Measurements from ENCODE around the gene NSF. TPM values are rescaled to one million over a fixed set of nuclear protein-coding genes. Genes with fewer than 3 reads are reported as not detected.
"Not testable (repeated sequence)": the region's sequence is repeated elsewhere in the genome, so short reads cannot be mapped to it uniquely, and the experiment has no call there.

NSF gene
- total RNA-seq, 1 donor from 2014 or later, result 41.3 TPM

- DNase-seq (ENCODE audit: low read depth in 2 of 2), result not testable (repeated sequence)
Observed at GRCh38 chr17:46628753-46629436, 38.4 kb downstream of the NSF start.

DNA sequence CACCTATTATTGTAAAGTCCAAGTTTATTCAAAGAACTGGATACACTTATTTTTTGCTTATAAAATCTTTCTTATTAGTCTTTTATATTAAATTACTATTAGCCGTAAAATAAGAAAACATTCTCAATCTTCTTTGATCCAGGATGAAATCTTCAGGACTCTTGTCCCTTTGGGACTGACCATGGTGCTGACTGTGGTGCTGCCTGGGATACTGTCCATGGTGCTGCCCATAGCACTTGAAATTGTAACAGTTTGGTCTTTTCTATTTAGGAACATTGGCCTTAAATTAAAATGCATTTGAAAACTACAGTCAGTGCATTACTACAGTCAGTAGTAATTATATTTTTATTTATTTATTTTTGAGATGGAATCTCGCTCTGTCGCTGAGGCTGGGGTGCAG, 41.7 kb downstream of the NSF start:
- not testable (repeated sequence) for DNase-seq (ENCODE audit: low read depth in 2 of 2)

GRCh38 chr17:46634844-46635243, 44.4 kb downstream of the NSF start:
- DNase-seq (ENCODE audit: low read depth in 2 of 2), result not testable (repeated sequence)

DNA sequence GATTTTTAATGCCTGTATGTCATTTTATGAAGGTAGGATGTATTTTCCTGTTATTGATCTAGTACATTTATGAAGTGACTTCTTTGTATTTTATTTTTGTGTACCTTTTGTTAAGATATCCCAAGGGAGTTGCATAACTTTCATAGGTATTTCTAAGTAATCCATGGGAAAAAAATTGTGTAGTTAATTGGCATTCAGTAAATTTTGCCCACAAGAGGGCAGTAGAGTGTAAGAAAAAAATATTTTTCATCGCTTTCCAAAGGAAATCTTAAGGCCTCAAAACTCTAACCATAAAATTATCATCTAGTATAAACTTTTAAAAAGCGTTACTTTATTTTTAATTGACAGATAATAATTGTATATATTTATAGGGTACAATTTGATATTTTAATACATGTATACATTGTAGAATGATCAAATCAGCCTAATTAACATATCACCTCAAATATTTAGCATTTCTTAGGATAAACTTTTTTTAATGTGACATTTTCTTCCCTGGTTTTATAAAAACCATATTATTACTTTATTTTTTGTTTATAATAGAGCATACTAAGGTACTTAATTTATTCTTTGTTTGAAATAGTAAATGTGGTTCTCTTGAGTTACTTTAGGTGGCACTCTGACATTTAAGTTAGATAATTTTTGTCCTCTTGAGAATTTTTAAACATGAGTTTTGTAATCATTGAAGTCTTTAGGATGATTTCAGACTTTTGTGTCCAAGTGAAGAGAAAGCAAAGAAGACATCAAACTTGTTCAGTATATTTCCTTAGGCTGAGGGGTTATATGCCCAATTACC, 51.6 kb downstream of the NSF start:
- not testable (repeated sequence) for DNase-seq (ENCODE audit: low read depth in 2 of 2)

DNA sequence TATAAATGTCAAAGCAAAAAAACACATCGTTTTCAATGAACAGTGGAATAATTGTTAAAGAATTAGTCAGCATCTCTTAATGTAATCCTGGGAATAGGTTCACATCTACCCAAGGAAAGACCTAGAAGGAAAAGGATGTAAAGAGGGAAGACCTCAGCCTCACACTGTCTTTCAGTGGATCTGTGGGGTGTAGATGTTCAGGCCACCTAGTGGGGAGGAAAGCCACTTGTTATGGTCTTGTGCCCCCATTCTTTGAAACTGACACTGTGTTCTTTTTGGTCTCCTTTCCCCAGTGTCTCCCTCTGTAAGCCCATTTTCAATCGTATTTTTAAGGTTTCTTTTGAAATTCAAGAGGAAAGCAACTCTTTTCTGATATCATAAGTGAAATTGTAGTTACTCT, 56.8 kb downstream of the NSF start:
- DNase-seq (ENCODE audit: low read depth in 2 of 2), result not testable (repeated sequence)

- not testable (repeated sequence) for DNase-seq (ENCODE audit: low read depth in 2 of 2)
Observed at GRCh38 chr17:46647688-46648278, 57.3 kb downstream of the NSF start.

GRCh38 chr17:46649246-46649645, 58.8 kb downstream of the NSF start:
- DNase-seq (ENCODE audit: low read depth in 2 of 2), result not testable (repeated sequence)

DNA sequence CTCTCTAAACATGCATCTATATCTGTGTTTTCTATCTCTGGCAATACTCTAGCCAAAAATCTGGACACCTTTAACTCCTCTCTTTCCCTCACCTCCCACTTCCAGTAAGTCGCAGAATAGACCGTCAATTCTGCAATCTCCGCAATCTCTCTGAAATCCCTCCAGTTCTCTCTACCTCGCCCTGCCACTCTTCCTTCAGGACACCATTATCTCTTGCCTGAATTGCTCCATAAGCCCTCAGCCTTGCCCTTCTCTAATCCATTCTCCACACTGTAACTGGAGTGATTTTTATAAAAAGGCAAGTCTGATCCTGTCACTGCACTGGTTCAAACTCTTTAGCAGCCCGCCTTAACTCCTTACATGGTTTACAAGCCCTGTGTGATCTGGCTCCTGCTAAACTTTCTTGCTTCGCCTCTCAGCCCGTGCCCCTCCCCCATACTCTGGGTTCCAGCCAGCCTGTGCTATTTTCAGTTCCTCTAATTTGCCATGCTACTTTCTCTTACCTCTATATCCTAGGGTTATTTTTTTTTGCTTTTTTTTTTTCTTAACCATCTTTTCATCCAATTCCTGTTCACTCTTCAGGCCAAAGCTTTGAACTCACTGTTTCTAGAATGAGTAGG, 61.7 kb downstream of the NSF start:
- DNase-seq (ENCODE audit: low read depth in 2 of 2), result not testable (repeated sequence)

DNA sequence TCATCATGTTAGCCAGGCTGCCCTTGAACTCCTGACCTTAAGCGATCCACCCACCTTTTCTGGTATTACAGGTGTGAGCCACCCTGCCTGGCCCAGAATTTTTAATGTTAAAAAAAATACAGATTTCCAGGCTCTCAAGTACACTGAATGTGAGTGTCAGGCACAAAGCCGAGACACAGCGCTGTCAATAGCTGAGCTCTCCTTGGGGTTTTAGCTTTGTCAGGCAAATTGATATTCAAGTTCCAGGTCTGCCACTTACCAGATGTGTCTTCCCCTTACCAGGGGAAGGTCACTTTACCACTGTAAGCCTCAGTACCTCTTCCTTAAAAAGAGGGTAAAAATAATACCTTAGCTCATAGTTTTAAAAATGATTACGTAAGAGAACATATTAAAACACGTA, 67.8 kb downstream of the NSF start:
- not testable (repeated sequence) for DNase-seq (ENCODE audit: low read depth in 2 of 2)

DNA sequence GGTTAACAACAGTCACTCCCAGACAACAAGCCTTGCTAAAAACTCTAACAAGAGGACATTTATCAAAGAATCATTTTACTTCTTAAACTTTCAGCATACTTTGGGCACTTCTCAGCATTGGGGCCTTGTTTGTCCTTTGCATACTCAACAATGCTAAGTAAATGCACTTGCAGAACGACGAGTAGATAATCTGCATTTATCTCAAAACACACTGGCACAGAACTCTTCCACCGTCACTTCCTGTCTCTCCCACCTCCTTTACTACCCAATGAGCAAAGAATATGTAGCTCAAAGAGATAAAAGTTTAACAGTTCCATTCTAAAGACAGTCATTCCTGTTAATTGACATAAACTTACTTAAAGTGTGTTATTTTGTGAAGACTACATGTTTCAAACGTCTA, 69.2 kb downstream of the NSF start:
- DNase-seq (ENCODE audit: low read depth in 2 of 2), result not testable (repeated sequence)

DNA sequence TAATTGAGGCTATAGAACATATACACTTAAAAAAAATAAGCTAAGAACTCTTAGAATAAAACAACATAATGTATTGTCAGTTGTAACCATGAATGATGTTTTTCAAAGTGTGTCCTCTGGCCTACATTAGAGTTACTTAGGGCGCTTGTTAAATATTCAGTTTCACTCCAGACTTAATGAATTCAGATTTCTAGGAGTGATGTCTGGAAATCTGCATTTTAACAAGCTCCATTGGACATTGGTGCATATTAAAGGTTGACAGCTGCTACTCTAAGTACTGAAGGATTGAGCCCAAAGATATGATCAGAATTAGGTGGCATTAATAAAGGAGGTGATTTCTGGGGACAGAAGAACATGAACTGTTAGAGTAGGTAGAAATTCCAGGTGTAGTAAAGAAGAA, 72.7 kb downstream of the NSF start:
- DNase-seq (ENCODE audit: low read depth in 2 of 2), result not testable (repeated sequence)

DNA sequence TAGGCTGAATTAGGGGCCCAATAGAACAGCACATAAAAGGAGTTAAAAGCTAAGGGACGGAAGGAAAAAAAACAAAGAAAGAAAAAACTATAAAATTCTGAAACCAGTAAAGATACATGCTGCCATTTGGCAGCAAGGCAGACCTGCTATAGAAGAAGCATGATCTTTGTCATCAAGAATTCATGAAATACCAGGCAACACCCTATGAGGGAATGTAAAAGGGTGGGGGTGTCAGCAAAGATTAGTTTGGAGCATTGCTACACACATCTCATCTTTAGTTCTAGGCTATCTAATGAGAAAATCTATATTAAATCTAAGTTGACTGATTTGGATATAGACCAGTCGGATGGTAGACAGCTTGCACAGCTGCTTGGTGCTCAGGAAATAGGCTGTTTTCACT, 73.1 kb downstream of the NSF start:
- DNase-seq (ENCODE audit: low read depth in 2 of 2), result not testable (repeated sequence)

GRCh38 chr17:46665969-46666368, 75.5 kb downstream of the NSF start:
- not testable (repeated sequence) for DNase-seq (ENCODE audit: low read depth in 2 of 2)

- not testable (repeated sequence) for DNase-seq (ENCODE audit: low read depth in 2 of 2)
Observed at GRCh38 chr17:46670789-46671188, 80.3 kb downstream of the NSF start.

DNA sequence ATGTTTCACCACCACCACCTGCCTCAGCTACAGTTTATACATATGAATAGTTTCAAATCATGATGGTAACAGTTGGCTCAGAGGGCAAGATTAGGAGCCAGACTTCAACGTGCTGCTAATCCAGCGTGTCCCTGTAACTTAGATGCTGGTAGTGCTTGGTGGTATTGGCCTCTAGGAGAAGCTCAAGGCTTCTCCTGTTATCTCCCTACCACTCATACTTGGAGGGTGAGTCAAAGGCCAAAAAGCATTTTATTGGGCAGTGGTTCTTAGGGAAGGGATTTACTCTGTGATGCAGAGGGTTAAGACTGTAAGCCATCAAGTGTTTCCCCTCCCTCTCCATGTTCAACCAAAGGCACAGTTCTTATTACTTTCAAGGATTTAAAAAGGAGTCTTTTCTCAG, 82.3 kb downstream of the NSF start:
- not testable (repeated sequence) for DNase-seq (ENCODE audit: low read depth in 2 of 2)

DNA sequence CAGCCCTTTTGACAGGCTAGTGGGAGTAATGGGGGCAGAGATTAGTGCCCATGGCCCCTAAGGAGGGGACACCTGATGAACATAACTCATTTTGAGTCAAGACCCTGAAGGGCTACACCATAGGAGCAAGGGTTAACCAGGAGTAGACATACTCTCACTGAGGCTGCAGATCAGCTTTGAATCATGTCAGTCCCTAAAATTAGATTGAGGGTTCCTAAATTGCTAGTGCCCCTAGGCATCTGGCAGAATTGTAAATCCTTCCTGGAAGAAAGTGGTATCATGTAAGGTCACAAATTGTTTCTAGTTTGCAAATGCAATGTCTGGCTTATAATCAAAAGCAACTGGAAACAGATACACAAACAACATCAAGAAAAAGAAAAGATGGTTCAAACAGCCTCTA, 87.3 kb downstream of the NSF start:
- not testable (repeated sequence) for DNase-seq (ENCODE audit: low read depth in 2 of 2)

- DNase-seq (ENCODE audit: low read depth in 2 of 2), result not testable (repeated sequence)
Observed at GRCh38 chr17:46683653-46684052, 93.2 kb downstream of the NSF start.

DNA sequence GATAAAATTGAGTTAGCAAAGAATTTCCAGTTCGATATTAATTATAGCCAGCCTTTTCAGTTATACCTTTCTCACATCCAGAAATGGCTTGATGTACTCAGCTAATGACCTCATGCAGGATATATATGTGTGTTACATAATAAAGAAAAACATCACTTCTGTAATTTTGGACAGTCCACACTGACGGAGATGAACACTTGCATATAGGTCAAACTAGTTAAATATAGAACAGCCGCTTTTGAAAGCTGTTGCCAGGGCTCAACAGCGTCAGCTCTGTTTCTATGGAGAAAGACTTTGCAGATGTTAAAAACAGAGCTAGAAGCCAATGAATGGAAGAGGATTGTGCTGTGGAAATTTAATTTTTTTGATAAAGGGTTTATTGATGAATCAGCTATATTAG, 94.8 kb downstream of the NSF start:
- DNase-seq (ENCODE audit: low read depth in 2 of 2), result not testable (repeated sequence)

DNA sequence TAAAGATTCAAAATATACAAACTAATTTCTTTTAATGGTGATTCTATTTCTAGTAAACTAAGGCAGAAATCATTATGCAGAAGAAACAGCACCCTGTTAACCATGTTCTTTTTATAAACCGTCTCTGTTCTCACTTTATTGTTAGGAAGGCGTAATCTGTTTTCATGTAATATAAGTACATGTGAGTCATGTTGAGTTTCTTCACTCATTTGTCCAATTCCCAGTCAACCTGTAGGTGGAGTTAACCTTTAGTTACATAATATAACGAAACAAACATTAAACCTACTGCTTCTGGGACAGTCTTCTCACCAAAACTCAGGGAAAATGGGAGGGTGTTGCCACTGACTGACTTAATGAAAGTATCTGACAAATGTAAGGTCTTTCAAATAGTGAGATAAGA, 101.7 kb downstream of the NSF start:
- not testable (repeated sequence) for DNase-seq (ENCODE audit: low read depth in 2 of 2)

- not testable (repeated sequence) for DNase-seq (ENCODE audit: low read depth in 2 of 2)
Observed at GRCh38 chr17:46693283-46693682, 102.8 kb downstream of the NSF start.

DNA sequence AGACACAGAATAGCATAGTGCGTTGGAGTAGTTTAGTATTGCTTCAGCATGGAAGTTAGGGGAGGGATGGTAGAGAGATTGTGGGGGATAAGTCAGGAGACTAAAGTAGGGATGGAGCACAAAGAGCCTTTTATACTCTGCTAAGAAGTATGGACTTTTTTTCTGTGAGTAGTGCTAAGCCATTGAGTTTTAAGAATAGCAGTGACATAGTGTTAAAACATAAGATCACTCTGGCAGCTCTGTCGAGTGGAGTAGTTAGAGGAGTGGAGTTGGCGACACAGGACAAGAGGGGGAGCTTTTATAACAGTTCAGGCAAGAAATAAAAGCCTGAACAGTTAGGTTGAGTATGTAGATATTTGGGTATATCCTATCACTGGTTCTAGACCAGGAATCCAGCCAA, 106.1 kb downstream of the NSF start:
- DNase-seq (ENCODE audit: low read depth in 2 of 2), result not testable (repeated sequence)

- DNase-seq (ENCODE audit: low read depth in 2 of 2), result not testable (repeated sequence)
Observed at GRCh38 chr17:46699014-46699413, 108.5 kb downstream of the NSF start.

Data from dermis microvascular lymphatic vessel endothelial cell (primary cell).